DND-41 (cell line): Measurements from ENCODE around the gene APOC1.
"Not testable (repeated sequence)": the region's sequence is repeated elsewhere in the genome, so short reads cannot be mapped to it uniquely, and the experiment has no call there.

Experiments used
- ATAC-seq: fragments of 200-7000 bp; cut with Tn5 transposase; 3 replicates; pipeline ENCODE4 v1.9.1; 2021; ENCODE audit warnings: low read depth; ENCODE audit not compliant: insufficient read depth
- DNase-seq: peaks from one replicate; pipeline ENCODE4 v3.0.0-alpha.2; 2020
- H2AFZ ChIP-seq: 2 replicates; pipeline ENCODE4 v1.6.0; 2012; ENCODE audit warnings: low read depth, low read length
- H3K27ac ChIP-seq: 2 replicates; pipeline ENCODE4 v1.5.1; 2012; ENCODE audit warnings: low read length, inconsistent platforms
- H3K27me3 ChIP-seq: fragments of 200-600 bp; sonication (generic); 2 replicates; pipeline ENCODE4 v1.6.0; 2012; ENCODE audit warnings: low read length, mild to moderate bottlenecking, inconsistent platforms; ENCODE audit not compliant: insufficient read depth, poor library complexity
- H3K36me3 ChIP-seq: 2 replicates; pipeline ENCODE4 v1.5.1; 2012; ENCODE audit warnings: low read length, inconsistent platforms; ENCODE audit not compliant: insufficient read depth
- H3K4me1 ChIP-seq: 2 replicates; pipeline ENCODE4 v1.5.1; 2012; ENCODE audit warnings: mild to moderate bottlenecking, low read length; ENCODE audit not compliant: insufficient read depth
- H3K4me2 ChIP-seq: 2 replicates; pipeline ENCODE4 v1.6.0; 2012; ENCODE audit warnings: mild to moderate bottlenecking, moderate library complexity, low read length, inconsistent platforms; ENCODE audit not compliant: insufficient read depth
- H3K4me3 ChIP-seq, 2 experiments: fragments of 200-600 bp in 1 of 2; shearing (Covaris generic) in 1 of 2; 2 replicates each; pipeline ENCODE4 v1.5.1; 2012 to 2016; ENCODE audit warnings: inconsistent platforms in 2 of 2, low read length in 2 of 2, mild to moderate bottlenecking in 2 of 2, low read depth in 1 of 2, moderate library complexity in 1 of 2
- H3K79me2 ChIP-seq: 2 replicates; pipeline ENCODE4 v1.6.0; 2012; ENCODE audit warnings: low read length, inconsistent platforms; ENCODE audit not compliant: insufficient read depth
- H3K9ac ChIP-seq: 2 replicates; pipeline ENCODE4 v1.6.0; 2012; ENCODE audit warnings: low read depth, mild to moderate bottlenecking, inconsistent platforms, low read length, moderate library complexity
- H3K9me3 ChIP-seq: 2 replicates; pipeline ENCODE4 v1.5.1; 2012; ENCODE audit warnings: low read length, moderate library complexity, mild to moderate bottlenecking, inconsistent platforms; ENCODE audit not compliant: insufficient read depth, severe bottlenecking
- H4K20me1 ChIP-seq: 2 replicates; pipeline ENCODE4 v1.6.0; 2012; ENCODE audit warnings: low read length; ENCODE audit not compliant: insufficient read depth
- EZH2 ChIP-seq: IDR thresholded peaks from 3 replicates; pipeline ENCODE4 v1.6.1; 2012; ENCODE audit warnings: borderline replicate concordance, low read depth, mild to moderate bottlenecking, moderate library complexity, low read length, inconsistent platforms; ENCODE audit not compliant: severe bottlenecking
- TF ChIP-seq, protein P1 (sequence below): IDR thresholded peaks from 2 replicates; pipeline ENCODE4 v1.5.1; 2012; ENCODE audit warnings: borderline replicate concordance, low read length, moderate library complexity, mild to moderate bottlenecking; ENCODE audit not compliant: poor library complexity, severe bottlenecking; ENCODE audit errors: extremely low read depth

Gene APOC1

DNA sequence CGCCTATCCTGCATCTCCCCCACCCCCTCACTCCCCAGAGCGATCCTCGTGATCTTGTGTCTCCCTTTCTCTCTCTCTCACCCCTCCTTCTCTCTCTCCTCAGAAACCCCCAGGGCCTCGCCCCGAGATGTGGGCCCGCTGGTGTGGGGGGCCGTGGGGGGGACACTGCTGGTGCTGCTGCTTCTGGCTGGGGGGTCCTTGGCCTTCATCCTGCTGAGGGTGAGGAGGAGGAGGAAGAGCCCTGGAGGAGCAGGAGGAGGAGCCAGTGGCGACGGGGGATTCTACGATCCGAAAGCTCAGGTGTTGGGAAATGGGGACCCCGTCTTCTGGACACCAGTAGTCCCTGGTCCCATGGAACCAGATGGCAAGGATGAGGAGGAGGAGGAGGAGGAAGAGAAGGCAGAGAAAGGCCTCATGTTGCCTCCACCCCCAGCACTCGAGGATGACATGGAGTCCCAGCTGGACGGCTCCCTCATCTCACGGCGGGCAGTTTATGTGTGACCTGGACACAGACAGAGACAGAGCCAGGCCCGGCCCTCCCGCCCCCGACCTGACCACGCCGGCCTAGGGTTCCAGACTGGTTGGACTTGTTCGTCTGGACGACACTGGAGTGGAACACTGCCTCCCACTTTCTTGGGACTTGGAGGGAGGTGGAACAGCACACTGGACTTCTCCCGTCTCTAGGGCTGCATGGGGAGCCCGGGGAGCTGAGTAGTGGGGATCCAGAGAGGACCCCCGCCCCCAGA lies 36.1 kb upstream of the APOC1 start:
- Histone ChIP-seq H3K4me1 (no peaks in the 10 kb centered on the region), H3K27ac (no peak overlapping the region), H3K27me3 (no peaks in the 10 kb centered on the region), H3K36me3 (no peaks in the 10 kb centered on the region), H3K4me2 (no peak overlapping the region), H3K79me2 (no peaks in the 10 kb centered on the region), H3K4me3 (no peak overlapping the region), H2AFZ (no peak overlapping the region), H3K9ac (no peak overlapping the region), H4K20me1 (no peaks in the 10 kb centered on the region), H3K9me3 (no peaks in the 10 kb centered on the region)
- ATAC-seq (no peak), DNase-seq (no peak)
- TF ChIP-seq, protein P1, sequence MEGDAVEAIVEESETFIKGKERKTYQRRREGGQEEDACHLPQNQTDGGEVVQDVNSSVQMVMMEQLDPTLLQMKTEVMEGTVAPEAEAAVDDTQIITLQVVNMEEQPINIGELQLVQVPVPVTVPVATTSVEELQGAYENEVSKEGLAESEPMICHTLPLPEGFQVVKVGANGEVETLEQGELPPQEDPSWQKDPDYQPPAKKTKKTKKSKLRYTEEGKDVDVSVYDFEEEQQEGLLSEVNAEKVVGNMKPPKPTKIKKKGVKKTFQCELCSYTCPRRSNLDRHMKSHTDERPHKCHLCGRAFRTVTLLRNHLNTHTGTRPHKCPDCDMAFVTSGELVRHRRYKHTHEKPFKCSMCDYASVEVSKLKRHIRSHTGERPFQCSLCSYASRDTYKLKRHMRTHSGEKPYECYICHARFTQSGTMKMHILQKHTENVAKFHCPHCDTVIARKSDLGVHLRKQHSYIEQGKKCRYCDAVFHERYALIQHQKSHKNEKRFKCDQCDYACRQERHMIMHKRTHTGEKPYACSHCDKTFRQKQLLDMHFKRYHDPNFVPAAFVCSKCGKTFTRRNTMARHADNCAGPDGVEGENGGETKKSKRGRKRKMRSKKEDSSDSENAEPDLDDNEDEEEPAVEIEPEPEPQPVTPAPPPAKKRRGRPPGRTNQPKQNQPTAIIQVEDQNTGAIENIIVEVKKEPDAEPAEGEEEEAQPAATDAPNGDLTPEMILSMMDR, result no peak
- no peak for TF ChIP-seq EZH2

DNA sequence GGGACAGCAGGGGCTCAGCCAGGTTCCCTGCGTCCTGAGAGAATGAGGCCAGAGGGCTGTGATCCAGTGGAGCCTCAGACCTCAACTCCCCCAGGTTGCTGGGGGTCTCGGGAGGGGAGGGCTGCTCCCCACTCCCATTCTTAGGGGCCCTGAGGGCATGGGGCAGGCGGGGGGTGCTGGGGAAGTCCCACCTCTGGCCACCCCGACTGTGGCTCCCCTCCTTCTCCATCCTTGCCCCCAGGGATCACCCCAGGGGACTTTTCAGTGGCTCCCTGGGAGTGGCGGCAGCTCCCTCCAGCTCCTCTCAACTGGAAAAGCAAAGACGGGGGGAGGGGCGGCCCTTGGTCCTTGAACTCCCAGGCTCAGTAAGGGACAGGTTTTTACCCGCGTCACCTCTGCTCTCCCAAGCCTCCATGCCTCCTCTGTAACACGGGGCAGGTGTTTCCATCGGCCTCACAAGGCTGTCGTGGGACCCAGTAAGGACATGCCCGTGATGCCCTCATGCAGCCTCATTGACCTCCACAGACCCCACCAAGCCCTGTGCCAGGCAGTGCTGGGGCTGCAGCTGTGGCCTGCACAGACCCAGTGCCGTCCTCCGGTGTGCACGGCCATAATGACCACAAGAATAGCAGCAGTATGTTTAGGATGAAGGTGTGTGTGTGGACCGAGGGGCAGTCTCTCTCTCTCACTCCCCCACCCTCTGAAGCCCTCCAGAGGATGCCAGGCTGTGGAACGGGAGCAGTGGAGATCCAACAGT lies 34.9 kb upstream of the APOC1 start:
- no peak overlapping the region for H3K9ac ChIP-seq
- no peaks in the 10 kb centered on the region for H3K79me2 ChIP-seq
- no peaks in the 10 kb centered on the region for H4K20me1 ChIP-seq
- ATAC-seq (no peak), DNase-seq (no peak)
- no peaks in the 10 kb centered on the region for H3K9me3 ChIP-seq
- H3K27ac ChIP-seq, result no peak overlapping the region
- no peaks in the 10 kb centered on the region for H3K36me3 ChIP-seq
- no peaks in the 10 kb centered on the region for H3K27me3 ChIP-seq
- H2AFZ ChIP-seq, result no peak overlapping the region
- H3K4me3 ChIP-seq, result no peak overlapping the region
- no peaks in the 10 kb centered on the region for H3K4me1 ChIP-seq
- TF ChIP-seq EZH2, result no peak
- TF ChIP-seq, protein P1, result no peak
- no peak overlapping the region for H3K4me2 ChIP-seq

DNA sequence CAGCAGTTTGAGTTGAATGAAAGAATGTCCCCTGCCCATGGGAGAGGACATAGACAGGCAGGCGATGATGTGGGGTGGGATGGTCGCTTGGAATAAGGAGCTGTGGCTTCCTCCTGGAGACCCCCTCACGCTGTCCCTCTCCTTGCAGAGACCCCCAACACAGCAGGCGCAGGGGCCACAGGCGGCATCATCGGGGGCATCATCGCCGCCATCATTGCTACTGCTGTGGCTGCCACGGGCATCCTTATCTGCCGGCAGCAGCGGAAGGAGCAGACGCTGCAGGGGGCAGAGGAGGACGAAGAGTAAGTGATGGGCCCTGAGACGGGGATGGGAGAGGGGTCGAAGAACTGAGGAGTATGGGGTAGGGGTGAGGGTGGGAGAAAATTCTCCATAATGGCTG lies 32.3 kb upstream of the APOC1 start:
- TF ChIP-seq, protein P1, result no peak
- TF ChIP-seq EZH2, result no peak

DNA sequence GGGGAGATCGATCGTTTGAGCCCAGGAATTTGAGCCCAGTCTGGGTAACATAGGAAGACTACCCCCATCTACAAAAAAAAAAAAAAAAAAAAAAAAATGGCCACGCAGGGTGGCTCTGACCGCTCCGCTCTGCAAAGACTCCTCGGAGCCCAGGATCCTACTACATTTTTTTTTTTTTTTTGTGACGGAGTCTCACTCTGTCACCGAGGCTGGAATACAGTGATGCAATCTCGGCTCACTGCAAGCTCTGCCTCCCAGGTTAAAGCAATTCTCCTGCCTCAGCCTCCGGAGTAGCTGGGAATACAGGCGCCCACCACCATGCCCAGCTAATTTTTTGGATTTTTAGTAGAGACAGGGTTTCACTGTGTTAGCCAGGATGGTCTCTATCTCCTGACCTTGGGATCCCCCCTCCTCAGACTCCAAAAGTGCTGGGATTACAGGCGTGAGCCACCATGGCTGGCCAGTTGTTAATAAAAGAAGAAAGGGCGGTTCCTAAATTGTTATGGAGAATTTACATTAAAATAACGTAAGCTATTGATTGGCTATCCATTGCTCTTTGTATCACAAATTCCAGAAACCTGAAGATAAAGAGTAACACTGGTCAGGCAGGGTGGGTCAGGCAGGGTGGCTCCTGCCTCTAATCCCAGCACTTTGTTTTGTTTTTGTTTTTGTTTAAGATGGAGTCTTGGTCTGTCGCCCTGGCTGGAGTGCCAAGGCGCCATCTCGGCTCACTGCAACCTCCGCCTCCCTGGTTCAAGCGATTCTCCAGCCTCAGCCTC lies 31.6 kb upstream of the APOC1 start:
- H3K4me1 ChIP-seq, H3K27ac ChIP-seq, DNase-seq, H3K36me3 ChIP-seq, H3K9ac ChIP-seq, H3K79me2 ChIP-seq, H3K27me3 ChIP-seq, H2AFZ ChIP-seq, H3K4me2 ChIP-seq, H3K9me3 ChIP-seq, H3K4me3 ChIP-seq, ATAC-seq, H4K20me1 ChIP-seq: not testable (repeated sequence)

More for the DNA sequence above, 32.3 kb upstream of the APOC1 start:
- no peak for ATAC-seq
- Histone ChIP-seq H3K4me3 (no peak overlapping the region), H3K36me3 (no peaks in the 10 kb centered on the region), H3K4me1 (no peaks in the 10 kb centered on the region), H3K9me3 (no peaks in the 10 kb centered on the region), H4K20me1 (no peaks in the 10 kb centered on the region), H3K27ac (no peak overlapping the region), H3K9ac (no peak overlapping the region), H3K79me2 (no peaks in the 10 kb centered on the region), H2AFZ (no peak overlapping the region), H3K4me2 (no peak overlapping the region), H3K27me3 (no peaks in the 10 kb centered on the region)
- DNase-seq, result no peak
